Ovary (tissue), 3 donors: ENCODE measurements around the gene DGKD.

Experiments used
- EP300 ChIP-seq: sonication (generic); formaldehyde crosslinking; IDR thresholded peaks from one replicate; pipeline ENCODE4 v1.6.1; 2017; ENCODE audit warnings: antibody characterized with exemption
- TF ChIP-seq, protein P1 (sequence below), 3 donors: fragments of 450-650 bp in 2 of 3; fragments of 200-600 bp in 1 of 3; IDR thresholded peaks; one replicate each; pipeline versions ENCODE4 v1.5.1 to v1.8.0; 2016 to 2022; ENCODE audit warnings: antibody characterized with exemption in 3 of 3, mild to moderate bottlenecking in 1 of 3
- donor health status: DM: no; HTN: no; CAD: no.

GRCh38 chr2:233466991-233467603 is 112.8 kb downstream of the DGKD start:
- TF ChIP-seq EP300: no peak
- TF ChIP-seq, protein P1, sequence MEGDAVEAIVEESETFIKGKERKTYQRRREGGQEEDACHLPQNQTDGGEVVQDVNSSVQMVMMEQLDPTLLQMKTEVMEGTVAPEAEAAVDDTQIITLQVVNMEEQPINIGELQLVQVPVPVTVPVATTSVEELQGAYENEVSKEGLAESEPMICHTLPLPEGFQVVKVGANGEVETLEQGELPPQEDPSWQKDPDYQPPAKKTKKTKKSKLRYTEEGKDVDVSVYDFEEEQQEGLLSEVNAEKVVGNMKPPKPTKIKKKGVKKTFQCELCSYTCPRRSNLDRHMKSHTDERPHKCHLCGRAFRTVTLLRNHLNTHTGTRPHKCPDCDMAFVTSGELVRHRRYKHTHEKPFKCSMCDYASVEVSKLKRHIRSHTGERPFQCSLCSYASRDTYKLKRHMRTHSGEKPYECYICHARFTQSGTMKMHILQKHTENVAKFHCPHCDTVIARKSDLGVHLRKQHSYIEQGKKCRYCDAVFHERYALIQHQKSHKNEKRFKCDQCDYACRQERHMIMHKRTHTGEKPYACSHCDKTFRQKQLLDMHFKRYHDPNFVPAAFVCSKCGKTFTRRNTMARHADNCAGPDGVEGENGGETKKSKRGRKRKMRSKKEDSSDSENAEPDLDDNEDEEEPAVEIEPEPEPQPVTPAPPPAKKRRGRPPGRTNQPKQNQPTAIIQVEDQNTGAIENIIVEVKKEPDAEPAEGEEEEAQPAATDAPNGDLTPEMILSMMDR (IDR thresholded peaks at IDR 0.05): no peak
